GM20431 (cell line): ENCODE data around the gene ATF5.

Experiments used
- in situ Hi-C: fragments of 300-500 bp; cut with MseI, MboI; formaldehyde crosslinking; loops from one replicate; pipeline ENCODE4 v1.15.0; 2020; ENCODE audit warnings: low sequenced_read_pairs; ENCODE audit not compliant: unreplicated experiment

ATF5 gene

DNA sequence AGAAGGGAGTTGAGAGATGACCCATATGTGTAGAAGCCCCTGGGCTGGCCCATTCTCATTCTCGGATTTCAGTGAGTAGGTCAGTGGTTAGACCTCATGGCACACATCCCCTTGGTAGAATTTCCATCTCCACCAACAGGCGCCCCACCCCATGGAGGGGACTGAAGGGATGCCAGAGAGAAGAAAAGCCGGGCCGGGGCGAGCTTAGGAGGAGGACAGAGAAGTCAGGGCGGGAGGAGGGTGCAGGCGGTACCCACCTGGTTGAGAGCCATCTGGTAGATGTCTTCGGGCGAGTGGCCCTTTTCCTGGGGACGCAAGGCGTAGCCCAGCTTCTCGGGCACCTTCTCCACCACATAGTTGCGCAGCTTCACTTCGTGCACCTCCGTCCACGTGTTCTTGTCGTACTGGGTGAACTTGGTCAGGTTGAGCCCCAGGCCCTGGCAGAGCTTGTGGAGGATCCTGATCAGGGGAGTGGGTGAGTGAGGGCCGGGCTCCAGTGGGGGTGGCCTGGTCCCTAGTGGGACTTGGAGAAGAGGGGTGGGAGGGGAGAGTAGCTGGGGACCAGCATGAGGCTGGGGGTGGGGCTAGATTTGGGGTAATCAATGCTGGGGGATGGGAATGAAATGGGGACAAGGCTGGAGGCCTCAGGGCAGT is 34.9 kb upstream of the ATF5 start:
- in situ Hi-C loops: no loop called here

DNA sequence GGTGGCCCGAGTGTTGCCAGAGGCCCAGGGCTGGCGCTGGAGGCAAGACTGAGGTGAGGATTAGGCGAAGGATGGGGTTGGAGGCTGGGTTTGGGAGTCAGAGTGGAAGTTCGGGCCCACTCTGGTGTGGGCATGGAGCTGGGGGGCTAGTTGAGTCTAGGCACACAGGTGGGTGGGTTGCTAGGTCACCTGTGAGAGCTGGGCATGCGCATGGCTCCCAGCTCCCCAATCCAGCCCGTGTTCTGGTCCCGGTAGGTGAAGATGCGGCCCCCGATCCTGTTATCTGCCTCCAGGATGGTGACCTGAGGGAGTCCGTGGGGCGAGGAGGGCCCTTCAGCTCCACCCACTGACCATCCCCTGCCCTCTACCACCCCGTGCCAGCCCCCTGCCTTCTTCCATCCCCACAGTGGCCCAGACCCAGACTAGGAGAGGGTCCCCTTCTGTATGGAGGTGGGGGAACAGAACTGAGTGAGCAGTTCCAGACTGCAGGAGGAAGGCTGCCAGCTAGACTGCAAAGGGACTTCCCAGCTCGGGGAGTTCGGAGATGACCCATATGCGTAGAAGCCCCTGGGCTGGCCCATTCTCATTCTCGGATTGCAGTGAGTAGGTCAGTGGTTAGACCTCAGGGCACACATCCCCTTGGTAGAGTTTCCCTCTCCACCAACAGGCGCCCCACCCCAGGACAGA is 34.0 kb upstream of the ATF5 start:
- in situ Hi-C loops: no loop called here

DNA sequence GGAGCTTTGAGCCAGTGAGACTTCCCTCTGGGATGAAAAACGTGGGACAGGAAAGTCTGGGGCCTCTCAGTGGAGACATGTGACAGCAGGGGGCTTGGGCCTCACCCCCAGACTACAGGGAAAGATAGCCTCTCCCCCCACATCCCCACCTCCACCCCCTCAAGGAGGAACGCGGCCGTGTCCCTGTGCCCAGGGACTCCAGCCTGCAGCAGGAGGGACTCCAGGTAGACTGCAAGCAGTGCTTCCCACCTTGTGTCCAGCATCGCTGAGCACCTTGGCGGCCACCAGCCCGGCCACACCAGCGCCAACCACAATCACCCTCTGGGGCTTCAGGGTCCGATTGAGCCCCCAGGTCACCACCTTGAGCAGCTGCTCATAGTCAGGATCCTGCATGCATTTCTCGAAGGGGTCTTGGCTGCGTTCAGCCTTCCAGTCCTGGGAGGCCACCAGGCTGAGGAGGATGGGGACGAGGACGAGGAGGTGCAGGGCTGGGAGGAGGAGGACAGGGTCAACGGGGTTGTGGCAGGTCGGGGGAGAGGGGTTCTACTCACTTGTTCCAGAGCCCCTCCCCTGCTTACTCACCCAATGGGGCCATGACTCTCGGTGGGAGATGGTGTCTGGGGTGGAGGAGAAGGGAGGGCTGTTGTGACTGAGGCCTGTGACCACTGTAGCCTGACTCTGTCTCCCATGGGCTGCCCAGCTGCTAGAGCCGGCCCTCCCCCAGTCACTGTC is 33.3 kb upstream of the ATF5 start:
- in situ Hi-C loops: no loop called here

DNA sequence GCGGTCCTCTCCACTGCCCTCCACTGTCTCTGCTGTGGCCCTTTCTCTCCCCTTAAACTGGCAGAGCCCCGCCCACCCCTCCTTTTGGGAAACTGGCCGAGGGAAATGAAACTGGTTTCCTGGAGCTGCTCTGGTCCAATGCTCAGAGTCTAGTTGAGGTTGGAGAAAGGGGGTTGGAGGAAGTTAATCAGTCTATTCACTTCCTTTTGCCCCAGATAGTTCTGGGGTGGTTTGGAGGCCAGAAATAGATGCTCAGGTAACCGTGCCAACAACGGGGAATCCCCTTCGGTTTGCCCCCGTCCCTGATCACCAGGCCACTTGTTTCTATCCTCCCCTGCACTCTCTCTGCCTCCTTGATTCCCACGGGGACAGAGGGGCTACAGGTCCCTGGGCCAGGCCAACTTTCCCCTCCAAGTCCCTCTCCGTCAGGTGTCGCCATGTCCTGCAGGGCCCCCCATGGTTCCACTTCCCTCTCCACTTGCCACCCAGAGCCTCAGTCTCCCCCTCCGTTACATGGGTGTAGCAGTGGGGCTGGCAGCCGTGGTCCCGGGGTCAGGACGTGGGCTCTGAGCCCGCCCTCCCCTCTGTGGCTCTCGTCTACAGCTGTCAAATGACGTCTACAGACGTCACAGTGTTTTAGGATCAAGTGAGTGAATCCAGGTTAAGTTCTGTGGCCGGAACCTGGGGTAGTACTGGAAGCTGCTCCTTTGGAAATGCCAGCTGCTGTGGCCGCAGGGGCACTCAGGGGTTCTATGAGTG is 32.0 kb upstream of the ATF5 start, which contains the start of gene IL4I1:
Gene IL4I1, minus strand, starts transcription at position 25 of the 759 bp plus-strand sequence. CDS start 727 bp downstream, outside the sequence.
- in situ Hi-C loops: no loop called here

DNA sequence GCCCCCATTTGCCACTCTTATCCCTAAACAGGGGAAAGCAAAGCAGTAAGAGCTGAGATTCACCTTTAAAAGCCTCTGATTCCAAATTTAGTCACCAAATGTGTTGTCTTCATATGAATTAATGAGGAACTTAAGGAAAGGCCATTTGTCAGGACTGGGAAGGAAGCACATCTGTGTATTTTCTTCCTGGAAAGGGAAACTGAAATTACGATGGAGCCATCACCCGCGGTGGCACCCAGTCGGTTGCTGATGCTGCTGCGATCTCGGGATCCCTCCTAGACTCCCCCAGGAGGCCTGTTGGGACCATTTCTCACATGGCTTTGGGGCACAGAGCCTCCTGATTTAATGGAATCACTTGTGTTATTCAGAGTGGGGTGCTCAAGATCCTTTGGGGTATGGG is 24.9 kb upstream of the ATF5 start:
- in situ Hi-C loops: no loop called here

DNA sequence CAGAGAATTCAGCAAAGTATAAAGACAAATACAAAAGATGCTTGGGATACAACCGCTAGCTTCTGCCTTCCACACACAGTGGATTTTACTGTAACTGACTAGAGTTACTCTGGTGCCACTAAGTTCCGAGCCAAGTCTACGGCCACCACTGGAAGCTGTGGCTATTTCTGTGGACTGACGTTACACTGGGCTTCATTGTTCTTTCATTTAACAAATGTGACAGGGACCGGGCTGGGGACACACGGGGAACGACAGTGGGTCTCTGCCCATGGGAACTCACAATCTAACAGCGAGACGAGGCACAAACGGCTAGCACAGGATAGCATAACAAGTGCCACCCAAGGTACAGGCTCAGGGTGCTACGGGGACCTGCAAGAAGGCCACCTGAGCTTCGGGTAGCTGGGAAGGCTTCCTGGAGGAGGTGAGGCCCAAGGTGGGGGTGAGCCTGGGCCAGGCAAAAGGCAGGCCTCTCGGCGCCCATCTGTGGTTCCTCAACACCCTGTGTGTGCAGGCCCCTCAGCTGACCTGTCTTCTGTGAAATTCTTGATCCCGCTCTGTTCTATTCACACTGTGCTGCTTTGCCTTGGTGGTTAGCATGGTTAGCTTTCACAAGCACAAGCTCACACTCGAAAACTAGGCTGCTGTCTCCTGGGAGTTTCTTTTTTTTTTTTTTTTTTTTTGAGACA is 22.0 kb upstream of the ATF5 start:
- in situ Hi-C loops: no loop called here

DNA sequence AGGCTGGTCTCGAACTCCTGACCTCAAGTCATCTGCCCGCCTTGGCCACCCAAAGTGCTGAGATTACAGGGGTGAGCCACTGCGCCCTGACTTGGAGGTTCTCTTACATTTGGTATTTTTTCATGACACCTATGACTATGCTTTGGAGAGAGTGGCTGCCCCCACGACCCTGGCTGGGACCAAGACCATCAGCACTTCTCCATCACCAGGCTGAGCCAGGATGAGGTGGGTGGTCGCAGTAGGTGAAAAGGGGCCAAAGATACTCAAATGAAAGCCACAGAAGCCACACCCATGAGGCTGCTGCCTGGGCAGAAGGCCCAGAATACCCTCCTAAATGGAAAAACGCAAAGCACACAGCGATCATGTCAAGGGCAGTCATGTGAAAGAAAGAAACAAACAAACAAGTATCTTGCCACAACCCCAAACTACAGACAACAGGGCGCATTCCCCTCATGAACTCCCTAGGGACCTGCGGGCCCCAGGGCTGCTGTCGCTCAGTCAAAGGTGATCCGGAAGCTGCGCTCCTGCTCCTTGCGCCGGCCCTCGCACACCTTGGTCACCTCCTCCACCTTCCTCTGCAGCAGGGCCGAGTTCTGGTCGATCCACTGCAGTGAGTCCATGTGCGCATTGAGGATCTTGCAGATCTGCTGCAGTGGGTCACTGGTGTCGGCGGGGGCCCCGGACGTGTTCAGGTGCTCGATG is 21.1 kb upstream of the ATF5 start:
- in situ Hi-C loops: no loop called here

DNA sequence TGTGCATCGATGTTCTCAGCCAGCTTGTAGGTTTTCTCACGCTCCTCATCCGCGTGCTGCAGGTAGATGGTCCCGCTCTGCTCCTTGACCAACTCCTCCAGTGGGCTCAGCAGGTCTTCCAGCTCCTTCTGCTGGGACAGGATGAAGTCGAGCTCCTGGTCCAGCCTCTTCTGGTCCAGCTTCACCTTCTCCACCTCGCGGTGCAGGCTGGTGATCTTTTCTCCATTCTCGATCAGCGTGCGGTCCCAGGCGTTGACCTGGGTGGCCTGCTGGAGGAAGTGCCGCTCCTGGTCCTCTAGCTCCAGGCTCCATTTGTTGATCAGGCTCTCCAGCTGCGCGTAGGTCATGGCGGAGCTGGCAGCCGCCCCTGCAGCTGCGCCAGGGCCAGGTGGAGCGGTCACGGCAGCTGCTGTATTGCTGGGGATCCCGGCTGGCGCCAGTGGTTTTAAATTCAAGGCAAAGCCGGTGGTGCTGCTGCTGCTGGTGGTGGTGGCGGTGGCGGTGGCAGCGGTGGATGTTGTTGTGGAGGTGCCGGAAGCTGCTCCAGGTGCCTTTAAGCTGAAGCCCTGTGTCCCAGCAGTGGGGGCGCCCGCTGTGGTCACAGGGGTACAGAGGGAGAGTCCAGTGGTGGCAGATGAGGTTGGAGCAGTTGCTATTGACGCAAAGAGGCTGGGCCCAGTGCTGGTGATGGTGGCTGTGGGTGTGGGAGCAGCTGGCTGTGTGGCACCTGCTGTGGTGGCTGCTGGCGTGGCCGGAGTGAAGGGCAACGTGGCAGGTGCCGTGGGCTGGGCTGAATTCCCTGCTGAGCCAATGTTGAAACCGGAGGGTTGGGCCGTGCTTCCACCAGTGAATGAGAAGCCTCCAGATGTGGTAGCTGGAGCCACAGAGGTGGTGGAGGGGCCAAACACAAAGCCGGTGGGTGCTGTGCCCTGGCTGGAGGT is 20.3 kb upstream of the ATF5 start:
- in situ Hi-C loops: no loop called here

DNA sequence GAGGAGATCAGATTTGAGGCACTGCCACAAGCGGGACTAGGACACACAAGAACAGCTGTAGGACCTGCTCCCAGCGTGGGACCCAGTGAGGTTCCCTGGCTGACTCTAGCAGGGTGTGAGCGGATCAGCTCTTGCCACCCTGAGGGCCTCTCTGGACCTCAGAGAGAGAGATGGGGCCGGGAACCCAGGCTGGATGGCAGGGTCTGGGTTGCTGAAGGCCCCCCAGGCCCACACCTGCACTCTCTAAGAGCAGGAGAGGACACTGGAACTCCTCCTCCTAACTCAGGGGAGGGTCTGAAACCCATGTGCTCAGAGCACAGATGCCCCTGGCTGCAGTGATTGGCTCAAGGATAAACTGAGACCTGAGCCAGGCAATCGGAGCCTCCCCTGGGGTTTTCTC is 18.8 kb upstream of the ATF5 start:
- in situ Hi-C loops: no loop called here

DNA sequence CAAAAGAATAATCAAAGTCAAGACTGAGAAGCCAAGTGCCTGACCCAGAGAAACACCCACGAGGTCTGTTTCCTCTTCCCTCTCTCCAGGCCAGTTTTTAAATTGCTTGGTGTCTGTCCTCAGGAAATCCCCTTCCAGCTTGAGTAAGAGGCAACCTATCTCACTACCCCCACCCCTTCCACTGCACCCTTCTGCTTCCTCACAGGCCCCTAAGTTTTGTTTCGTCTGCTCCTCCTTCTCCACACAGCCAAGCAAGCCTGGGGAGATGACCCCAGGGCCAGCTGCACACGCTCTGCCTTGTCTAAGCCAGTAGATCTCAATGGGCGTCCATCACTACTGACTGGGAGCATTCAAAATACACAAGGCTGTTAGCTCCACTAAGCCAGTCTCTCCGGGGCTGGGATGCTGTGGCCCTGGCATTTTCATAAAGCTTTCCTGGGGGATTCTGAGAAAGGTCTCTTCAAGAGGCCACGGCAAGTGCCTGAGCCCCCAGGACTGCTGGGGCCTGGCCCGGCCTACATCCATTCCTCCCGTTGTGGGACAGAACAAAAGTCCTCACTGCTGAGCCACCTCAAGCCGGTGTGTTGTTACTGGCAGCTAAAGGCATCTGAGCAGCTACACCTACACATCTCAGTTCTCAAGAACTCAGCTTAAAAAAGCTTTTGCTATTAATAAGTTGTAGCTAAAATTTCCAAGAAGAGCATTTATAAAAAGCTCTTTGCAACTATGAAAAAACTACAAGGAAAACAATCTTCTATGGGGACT is 17.4 kb upstream of the ATF5 start:
- in situ Hi-C loops: no loop called here

DNA sequence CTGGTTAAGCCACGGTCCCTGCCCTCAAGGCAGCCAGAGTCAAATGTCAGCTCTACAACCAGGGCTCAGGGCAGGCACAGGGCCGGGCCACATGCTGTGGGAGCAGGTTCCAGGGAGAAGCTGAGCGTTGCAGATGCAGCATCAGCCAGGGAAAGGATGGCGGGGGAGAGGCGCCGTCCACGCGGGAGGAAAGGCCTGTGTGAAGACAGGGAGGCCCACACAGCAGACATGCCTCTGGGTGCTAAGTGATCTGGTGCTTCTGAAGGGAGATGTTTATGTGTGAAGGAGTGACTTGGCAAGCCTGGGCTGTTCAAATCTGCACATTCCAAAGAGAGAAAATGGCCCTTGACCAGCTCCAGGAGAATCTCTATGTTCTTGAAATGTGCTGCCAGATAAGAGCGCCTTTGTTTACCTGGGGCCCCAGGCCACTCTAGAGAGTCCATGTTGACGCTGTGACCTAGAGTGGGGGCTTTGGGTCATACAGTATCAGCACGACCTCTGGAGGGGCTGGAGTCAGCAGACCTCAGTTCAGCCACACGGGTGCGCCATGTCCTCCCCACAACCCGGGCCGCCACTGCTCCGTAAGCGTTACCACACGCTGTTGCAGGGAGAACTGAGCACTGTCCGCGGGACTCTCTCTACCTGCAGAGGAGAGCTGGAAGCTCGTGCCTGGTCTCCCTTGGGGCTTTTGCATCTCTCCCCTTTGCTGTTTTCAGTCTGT is 15.9 kb upstream of the ATF5 start:
- in situ Hi-C loops: no loop called here

DNA sequence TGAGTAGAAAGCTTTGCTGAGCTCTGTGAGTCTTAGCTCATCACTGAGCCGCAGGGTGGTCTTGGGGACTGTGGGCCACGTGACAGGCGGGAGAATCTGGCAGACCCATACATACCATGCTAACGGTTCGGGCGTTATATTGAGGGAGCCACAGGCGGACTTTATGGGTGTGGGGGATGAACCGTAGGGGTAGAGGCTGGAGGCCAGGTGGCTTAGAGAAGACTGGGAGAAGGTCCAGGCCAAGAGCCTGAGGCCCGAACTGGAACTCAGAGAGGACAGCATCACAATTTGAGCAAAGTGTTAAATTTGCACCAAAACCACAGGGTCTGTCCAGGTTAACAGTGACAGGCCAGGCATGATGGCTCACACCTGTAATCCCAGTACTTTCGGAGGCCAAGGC is 15.3 kb upstream of the ATF5 start:
- in situ Hi-C loops: no loop called here

DNA sequence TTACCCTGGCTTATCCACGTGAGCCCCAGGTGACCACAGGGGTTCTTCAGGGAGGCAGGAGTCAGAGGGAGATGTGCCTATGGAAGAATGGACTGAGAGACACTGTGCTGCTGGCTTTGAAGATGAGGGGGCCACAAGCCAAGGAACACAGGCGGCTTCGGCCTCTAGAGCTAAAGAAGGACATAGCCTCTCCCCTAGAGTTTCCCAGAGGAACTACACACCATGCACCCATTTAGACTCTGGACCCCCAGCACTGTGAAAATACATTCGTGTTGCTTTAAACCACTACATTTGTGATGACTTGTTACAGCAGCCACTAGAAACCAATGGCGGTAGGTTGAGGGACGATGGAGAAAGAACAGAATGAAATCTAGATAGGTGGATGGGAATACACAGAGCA is 13.7 kb upstream of the ATF5 start:
- in situ Hi-C loops: no loop called here

DNA sequence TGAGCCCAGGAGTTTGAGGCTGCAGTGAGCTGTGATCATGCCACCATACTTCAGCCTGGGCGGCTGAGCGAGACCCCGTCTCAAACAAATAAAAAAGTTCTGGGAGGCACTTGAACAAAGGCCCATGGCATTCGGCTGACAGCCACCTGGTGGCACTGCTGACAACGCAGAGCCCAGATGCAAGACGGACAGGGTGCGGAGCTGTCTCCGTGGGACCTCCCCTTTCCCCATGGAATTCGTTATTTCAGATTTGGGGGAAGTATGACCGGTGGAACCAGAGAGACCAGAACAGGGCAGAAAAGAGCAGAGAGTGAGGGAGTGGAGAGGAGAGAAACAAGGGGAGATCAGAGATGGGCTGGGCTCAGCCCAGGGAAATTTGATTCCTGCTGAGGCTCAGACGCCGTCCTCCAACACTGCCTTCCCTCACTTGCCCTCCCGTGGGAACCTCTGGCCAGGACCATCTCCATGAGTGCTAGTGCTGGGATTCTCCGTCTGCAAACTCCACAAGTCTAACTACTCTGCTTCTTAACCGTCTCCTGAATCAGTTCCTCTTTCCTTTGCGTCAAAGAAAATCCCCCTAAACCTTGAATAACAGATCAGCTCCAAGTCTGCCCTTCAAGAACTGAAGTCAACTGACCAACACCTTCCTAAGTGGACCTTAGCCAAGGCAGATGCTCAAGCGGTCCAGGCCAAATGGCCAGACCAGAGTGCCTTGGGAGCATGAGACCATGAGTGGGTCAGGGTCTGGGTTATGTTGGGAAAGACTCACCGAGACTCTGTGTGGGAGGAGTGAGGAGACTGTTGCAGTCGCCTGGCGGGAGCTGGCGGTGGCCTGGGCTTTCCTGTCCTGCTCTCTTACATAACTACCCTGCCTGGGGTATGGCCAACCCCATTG is 11.9 kb upstream of the ATF5 start:
- in situ Hi-C loops: no loop called here

DNA sequence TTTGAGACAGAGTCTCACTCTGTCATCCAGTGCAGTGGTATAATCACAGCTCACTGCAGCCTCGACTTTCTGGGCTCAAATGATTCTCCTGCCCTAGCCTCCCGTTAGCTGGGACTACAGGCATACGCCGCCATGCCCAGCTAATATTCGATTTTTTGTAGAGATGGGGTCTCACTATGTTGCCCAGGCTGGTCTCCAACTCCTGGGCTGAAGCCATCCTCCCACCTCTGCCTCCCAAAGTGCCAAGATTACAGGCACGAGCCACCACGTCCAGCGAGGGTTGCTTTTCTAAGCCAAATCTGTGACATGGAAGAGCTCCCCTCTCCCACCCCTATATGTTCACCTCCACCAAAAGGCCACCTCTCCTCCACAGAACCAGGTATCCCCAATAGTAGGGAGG is 10.9 kb upstream of the ATF5 start:
- in situ Hi-C loops: no loop called here
